Ectodermal cell (in vitro differentiated cells): ENCODE measurements around the gene FBXL17.

Source experiments
- H3K27ac ChIP-seq: 2 replicates; pipeline ENCODE4 v1.7.0; 2013; ENCODE audit warnings: mild to moderate bottlenecking, low read depth, low read length; ENCODE audit not compliant: insufficient read depth, poor library complexity, severe bottlenecking
- H3K27me3 ChIP-seq: 2 replicates; pipeline ENCODE4 v1.7.0; 2013; ENCODE audit warnings: mild to moderate bottlenecking, low read length; ENCODE audit not compliant: insufficient read depth, control insufficient read depth, poor library complexity, severe bottlenecking
- H3K36me3 ChIP-seq: one replicate; pipeline ENCODE4 v1.7.0; 2013; ENCODE audit warnings: low read length; ENCODE audit not compliant: control insufficient read depth, insufficient read depth
- H3K4me1 ChIP-seq: one replicate; pipeline ENCODE4 v1.7.0; 2013; ENCODE audit warnings: low read length; ENCODE audit not compliant: control insufficient read depth, insufficient read depth
- H3K4me3 ChIP-seq: 2 replicates; pipeline ENCODE4 v1.7.0; 2013; ENCODE audit warnings: low read depth, low read length, control low read depth; ENCODE audit not compliant: insufficient read depth
- H3K9me3 ChIP-seq: 2 replicates; pipeline ENCODE4 v1.7.0; 2013; ENCODE audit warnings: mild to moderate bottlenecking, low read length, moderate library complexity; ENCODE audit not compliant: control insufficient read depth
- WGBS, 2 experiments: methylation state at CpG; one replicate each; pipeline ENCODE4 v1.1.7; 2013; ENCODE audit warnings: missing lambda C conversion rate in 2 of 2; 5-methylcytosine and 5-hydroxymethylcytosine counted together

FBXL17 gene

DNA sequence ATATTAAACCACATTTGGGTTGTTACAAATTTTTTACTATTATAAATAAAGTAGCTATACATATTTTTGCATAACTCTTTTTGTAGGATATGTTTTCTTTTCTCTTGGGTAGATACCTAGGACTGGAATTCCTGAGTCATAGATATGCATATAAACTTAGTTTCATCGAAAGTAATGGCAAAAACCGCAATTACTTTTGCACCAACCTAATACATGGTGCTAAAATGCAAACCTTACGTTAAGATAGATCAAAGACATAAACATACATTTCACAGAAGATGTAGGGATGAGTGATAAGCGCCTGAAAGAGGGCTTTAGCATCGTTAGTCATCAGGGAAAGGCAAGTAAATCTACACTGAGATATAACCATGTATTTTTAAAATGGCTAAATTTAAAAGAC is 532.8 kb downstream of the FBXL17 start:
- H3K4me3 ChIP-seq: no peak overlapping the region
- no peaks in the 10 kb centered on the region for H3K27me3 ChIP-seq
- WGBS, 2 experiments: 93 to 100% methylated on average over 2 to 5 of the region's 5 CpGs
- no peaks in the 10 kb centered on the region for H3K36me3 ChIP-seq
- H3K4me1 ChIP-seq: no peaks in the 10 kb centered on the region
- no peak overlapping the region for H3K27ac ChIP-seq
- H3K9me3 ChIP-seq: no peaks in the 10 kb centered on the region

DNA sequence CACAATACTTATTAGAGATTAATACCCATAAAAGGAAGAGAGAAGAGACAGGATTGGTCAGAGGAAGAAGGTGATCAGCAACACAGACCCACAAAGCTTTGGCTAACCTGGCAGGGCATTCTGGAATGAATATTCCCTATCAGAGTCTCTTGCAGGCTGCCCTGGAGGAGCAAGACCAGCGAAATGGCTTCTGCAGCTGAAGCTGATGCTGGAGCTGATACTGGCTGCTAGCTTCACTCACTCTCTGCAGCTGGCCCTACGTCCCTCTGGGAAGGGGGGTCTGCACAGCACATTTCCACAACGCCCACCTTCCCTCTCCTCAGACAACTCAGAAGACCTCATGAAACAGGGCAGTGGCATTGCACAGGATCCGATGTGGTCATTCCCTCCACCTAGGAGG is 541.3 kb downstream of the FBXL17 start:
- WGBS, 2 experiments: 88 to 91% methylated on average over 3 to 4 of the region's 4 CpGs
- H3K27me3 ChIP-seq: no peaks in the 10 kb centered on the region
- H3K4me1 ChIP-seq: no peaks in the 10 kb centered on the region
- H3K36me3 ChIP-seq: no peaks in the 10 kb centered on the region
- H3K9me3 ChIP-seq: no peaks in the 10 kb centered on the region
- H3K27ac ChIP-seq: no peak overlapping the region
- no peak overlapping the region for H3K4me3 ChIP-seq

DNA sequence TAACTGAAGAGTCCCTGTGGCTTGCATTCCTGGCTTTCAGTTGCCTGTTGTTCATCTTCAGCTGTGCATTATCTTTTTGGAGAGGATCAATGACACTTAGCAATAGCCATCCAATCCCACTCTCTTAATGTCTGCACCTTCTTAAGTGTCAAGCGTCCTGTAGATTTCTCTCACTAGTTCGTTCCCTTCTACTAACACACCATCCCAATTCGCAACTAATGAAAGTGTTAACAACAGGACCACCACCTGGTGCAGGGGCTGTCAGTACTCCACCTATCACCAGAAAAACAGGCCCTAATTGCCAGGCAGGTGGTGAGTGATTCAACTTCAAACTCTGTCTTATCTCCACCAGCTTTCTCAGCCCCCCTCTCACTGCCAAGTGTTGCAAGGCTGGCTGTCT is 541.7 kb downstream of the FBXL17 start:
- H3K27me3 ChIP-seq: no peaks in the 10 kb centered on the region
- H3K27ac ChIP-seq: no peak overlapping the region
- H3K36me3 ChIP-seq: no peaks in the 10 kb centered on the region
- 91 to 96% methylated on average over 3 of the region's 3 CpGs for WGBS, 2 experiments
- no peaks in the 10 kb centered on the region for H3K4me1 ChIP-seq
- no peaks in the 10 kb centered on the region for H3K9me3 ChIP-seq
- no peak overlapping the region for H3K4me3 ChIP-seq

DNA sequence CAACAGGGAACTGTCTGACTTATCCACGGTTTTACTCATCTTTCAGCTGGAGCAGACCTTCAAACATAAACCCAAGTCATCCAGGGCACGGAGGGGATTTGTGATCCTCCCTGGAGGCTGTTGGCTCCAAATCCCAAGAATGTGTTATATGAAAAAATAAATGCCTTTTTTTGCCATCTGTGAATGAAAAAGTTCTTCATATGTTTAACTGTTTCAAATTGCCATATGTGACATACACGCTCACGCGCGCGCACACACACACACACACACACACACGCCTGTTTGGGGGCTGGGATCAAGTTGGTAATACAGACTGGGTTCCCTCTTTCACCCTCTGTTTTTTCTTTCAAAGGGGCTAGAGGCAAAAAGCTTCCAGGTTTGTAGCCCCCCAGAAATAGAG is 546.8 kb downstream of the FBXL17 start:
- no peaks in the 10 kb centered on the region for H3K4me1 ChIP-seq
- H3K27me3 ChIP-seq: no peaks in the 10 kb centered on the region
- no peaks in the 10 kb centered on the region for H3K9me3 ChIP-seq
- no peak overlapping the region for H3K4me3 ChIP-seq
- no peaks in the 10 kb centered on the region for H3K36me3 ChIP-seq
- WGBS, 2 experiments: 90 to 95% methylated on average over 8 of the region's 8 CpGs
- H3K27ac ChIP-seq: no peak overlapping the region

DNA sequence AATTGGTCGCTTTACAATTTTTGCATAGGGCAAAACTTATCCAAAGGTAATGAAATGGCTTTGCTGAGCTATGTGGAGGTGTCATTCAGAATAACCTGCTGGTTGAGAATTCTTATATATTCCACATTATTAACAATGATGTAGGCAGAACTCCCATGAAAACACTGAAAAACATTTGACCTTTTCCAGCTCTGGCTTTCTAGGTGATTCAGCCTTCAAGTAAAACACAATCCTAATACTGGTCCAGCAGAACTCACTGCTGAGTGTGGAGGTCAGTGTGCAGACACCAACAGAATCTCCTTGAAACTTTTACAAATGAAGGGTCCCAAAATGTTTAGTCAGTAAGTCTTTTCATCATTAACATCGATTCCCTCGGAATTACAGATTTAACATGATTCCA is 549.2 kb downstream of the FBXL17 start:
- 91 to 94% methylated on average over 3 of the region's 3 CpGs for WGBS, 2 experiments
- H3K27me3 ChIP-seq: no peaks in the 10 kb centered on the region
- no peak overlapping the region for H3K4me3 ChIP-seq
- no peaks in the 10 kb centered on the region for H3K4me1 ChIP-seq
- no peaks in the 10 kb centered on the region for H3K9me3 ChIP-seq
- H3K27ac ChIP-seq: no peak overlapping the region
- no peaks in the 10 kb centered on the region for H3K36me3 ChIP-seq

DNA sequence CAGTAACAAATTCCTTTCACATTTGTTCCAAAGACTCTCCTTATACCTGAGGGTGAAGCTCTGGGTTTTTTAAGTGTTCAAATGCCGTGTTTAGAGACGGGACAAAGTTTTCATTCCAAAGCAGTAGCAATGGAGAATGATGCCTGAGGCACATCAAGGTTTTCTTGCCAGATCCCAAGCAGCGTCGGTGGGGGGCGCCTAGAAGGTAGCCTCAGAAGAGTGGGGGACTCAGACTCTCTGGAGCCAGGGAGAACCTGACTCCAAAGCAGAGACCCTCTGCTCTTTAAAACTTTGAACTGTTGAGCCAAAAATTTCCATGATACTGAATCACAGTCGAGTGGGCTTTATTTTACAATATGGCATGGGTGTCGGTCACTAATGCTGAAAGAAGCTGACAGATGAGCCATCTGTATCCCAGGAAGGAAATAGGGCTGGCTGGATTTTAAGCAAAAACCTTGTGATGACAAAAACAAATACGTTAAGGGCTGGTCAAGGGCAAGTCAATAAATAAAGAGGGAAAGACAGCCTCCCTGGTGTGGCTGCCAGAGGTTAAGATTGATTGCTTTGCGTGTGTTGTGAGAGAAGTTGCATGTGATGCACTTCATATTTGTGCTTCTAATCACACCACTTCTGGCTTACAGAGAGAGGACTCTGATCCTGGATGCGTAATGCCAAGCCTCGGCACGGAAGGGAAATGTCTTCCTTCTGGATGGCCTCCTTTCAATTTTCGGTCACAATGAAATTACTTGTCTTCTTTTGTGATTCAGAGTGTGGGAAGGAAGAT is 550.1 kb downstream of the FBXL17 start:
- H3K27ac ChIP-seq: no peak overlapping the region

DNA sequence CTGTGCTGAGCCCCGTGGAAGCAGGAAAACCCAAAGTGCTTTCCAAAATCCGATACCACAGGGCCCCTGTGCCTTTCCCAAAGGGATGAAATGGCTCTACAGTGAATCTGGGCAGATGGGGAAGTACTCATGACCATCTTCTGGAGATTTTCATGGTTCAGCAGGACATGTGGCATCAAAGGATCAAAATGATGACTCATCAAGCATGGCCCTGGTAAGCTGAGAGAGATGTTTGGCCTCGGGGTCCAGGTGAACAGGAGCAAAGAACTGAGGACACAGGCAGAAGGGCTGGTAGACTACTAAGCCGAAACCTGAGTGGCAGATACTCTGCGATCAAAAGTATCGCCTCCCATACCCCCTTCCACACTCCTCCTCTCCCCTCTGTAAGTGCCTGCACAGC is 551.1 kb downstream of the FBXL17 start:
- Histone ChIP-seq H3K4me1 (peaks cover 5% of the 10 kb centered on the region), H3K36me3 (no peaks in the 10 kb centered on the region), H3K9me3 (no peaks in the 10 kb centered on the region), H3K4me3 (no peak overlapping the region), H3K27me3 (no peaks in the 10 kb centered on the region), H3K27ac (no peak overlapping the region)
- WGBS, 2 experiments: 77 to 79% methylated on average over 6 of the region's 6 CpGs

More for the DNA sequence above, 550.1 kb downstream of the FBXL17 start:
- 81 to 88% methylated on average over 13 of the region's 13 CpGs for WGBS, 2 experiments
- no peaks in the 10 kb centered on the region for H3K4me1 ChIP-seq
- no peaks in the 10 kb centered on the region for H3K36me3 ChIP-seq
- no peak overlapping the region for H3K4me3 ChIP-seq
- H3K27me3 ChIP-seq: no peaks in the 10 kb centered on the region
- no peaks in the 10 kb centered on the region for H3K9me3 ChIP-seq

DNA sequence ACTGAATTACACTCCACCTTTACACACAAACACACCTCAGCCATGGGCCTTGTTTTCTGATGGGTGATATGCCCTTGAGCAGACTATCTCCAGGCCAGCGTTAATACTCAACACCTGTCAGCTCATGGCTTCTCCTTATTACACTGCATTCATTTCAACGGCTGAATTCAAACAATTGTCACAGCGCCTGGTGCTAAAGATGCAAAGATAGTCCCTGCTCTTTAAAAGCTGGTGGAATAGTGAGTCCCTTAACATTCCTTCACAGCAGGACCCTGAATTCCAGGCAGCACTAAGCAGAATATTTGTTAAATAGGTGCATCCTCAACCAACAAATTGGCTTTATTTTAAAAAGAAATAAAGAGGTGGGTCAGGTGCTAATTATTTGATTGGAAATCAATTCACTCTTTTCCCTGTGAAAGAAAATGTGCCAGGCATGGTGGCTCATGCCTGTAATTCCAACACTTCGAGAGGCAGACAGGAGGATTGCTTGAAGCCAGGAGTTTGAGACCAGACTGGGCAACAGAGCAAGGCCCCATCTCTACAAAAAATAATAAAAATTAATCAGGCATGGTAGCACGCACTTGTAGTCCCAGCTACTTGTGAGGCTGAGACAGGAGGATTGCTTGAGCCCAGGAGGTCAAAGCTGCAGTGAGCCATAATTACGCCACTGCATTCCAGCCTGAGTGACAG is 555.4 kb downstream of the FBXL17 start:
- H3K4me1 ChIP-seq: peaks cover 13% of the 10 kb centered on the region
- H3K36me3 ChIP-seq: no peaks in the 10 kb centered on the region
- peak overlapping the region; percentile 38 for H3K27ac ChIP-seq
- H3K27me3 ChIP-seq: no peaks in the 10 kb centered on the region
- no peaks in the 10 kb centered on the region for H3K9me3 ChIP-seq
- no peak overlapping the region for H3K4me3 ChIP-seq
- 42 to 49% methylated on average over 6 of the region's 6 CpGs for WGBS, 2 experiments

DNA sequence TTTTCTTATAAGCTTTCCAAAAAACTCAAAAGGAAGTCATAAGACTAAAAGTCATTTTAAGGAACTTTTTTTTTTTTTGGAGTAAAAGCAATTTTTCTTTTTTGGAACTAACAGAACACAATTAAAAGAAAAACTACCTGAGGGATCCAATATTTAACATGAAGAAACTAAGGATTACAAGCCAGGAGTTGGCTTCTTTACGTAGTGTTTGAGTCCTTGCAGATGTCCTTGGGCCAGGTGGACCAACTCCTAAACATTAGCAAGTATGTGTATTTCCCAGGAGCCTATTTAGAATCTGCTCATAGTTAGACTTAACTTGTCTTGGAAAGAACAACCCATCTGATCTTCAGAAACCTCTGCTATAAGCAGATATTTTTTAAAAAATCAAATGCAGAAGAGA is 557.1 kb downstream of the FBXL17 start:
- H3K27ac ChIP-seq: no peak overlapping the region
- H3K4me1 ChIP-seq: peaks cover 13% of the 10 kb centered on the region
- no peaks in the 10 kb centered on the region for H3K9me3 ChIP-seq
- no peak overlapping the region for H3K4me3 ChIP-seq
- 88 to 100% methylated on average over 1 of the region's 1 CpG for WGBS, 2 experiments
- no peaks in the 10 kb centered on the region for H3K36me3 ChIP-seq
- H3K27me3 ChIP-seq: no peaks in the 10 kb centered on the region

DNA sequence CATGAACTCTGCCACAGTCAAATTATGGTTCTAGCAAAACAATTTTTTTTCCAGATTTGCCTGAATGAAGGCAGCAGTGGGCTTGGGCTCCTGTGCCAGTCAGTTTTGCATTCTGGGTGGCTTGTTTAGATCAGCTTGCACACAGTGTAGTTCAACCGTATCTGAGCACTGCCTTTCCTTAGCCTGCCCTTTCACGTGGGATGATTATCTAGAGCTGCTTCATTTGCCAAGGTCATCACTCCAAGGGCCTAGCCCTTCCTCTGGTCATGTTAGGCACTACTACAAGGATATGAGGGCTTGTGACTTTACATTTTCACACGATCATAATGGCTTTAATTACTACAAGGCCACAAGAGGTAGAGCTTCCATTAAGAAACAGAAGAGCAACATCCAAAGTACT is 560.6 kb downstream of the FBXL17 start:
- H3K27me3 ChIP-seq: no peaks in the 10 kb centered on the region
- WGBS, 2 experiments: 94 to 96% methylated on average over 3 of the region's 3 CpGs
- H3K9me3 ChIP-seq: no peaks in the 10 kb centered on the region
- no peaks in the 10 kb centered on the region for H3K36me3 ChIP-seq
- peaks cover 13% of the 10 kb centered on the region for H3K4me1 ChIP-seq
- no peak overlapping the region for H3K27ac ChIP-seq
- H3K4me3 ChIP-seq: no peak overlapping the region
